Stimulated activated naive B cell treated with anti-CD40 and anti-IgM and Interleukin-4, amounts not matched to agents 10 μg/mL and 1 μg/mL and 100 μg/mL, for 72 hours (primary cell): ENCODE data around the gene OR10H5.
"Not testable (repeated sequence)": the region's sequence is repeated elsewhere in the genome, so short reads cannot be mapped to it uniquely, and the experiment has no call there.

Experiments used
- ATAC-seq, 2 donors: fragments of 150-1000 bp; cut with Tn5 transposase; replicated peaks; 2 replicates each; pipeline ENCODE4 v1.10.0; 2021; ENCODE audit warnings: moderate library complexity in 1 of 2
- DNase-seq: peaks from one replicate; pipeline ENCODE4 v3.0.0; 2021
- H3K27ac Mint-ChIP-seq: one replicate; pipeline ENCODE4 v1.8.0; 2022; ENCODE audit warnings: mild to moderate bottlenecking, mixed read lengths
- H3K27me3 Mint-ChIP-seq, 2 donors: one replicate each; pipeline ENCODE4 v1.8.0; 2022; ENCODE audit warnings: mixed read lengths in 2 of 2
- H3K36me3 Mint-ChIP-seq, 2 donors: one replicate each; pipeline ENCODE4 v1.8.0; 2022; ENCODE audit warnings: mixed read lengths in 2 of 2, mild to moderate bottlenecking in 1 of 2
- H3K4me1 Mint-ChIP-seq, 2 donors: one replicate each; pipeline ENCODE4 v1.8.0; 2022; ENCODE audit warnings: mixed read lengths in 2 of 2, mild to moderate bottlenecking in 1 of 2
- H3K4me3 Mint-ChIP-seq, 2 donors: one replicate each; pipeline ENCODE4 v1.8.0; 2022; ENCODE audit warnings: mild to moderate bottlenecking in 2 of 2, mixed read lengths in 2 of 2, moderate library complexity in 1 of 2
- H3K9me3 Mint-ChIP-seq, 2 donors: one replicate each; pipeline ENCODE4 v1.8.0; 2022; ENCODE audit warnings: mixed read lengths in 2 of 2, mild to moderate bottlenecking in 1 of 2

OR10H5 gene

GRCh38 chr19:15828611-15829305 is 41.3 kb downstream of the OR10H5 start:
- ATAC-seq, H3K4me1 Mint-ChIP-seq, H3K27ac Mint-ChIP-seq, H3K36me3 Mint-ChIP-seq, H3K4me3 Mint-ChIP-seq, DNase-seq, H3K9me3 Mint-ChIP-seq: not testable (repeated sequence)
- H3K27me3 Mint-ChIP-seq = peaks cover 18% of the 10 kb centered on the region in 2 donors

GRCh38 chr19:15829306-15829698 is 41.8 kb downstream of the OR10H5 start:
- Mint-ChIP-seq H3K9me3 (no peaks in the 10 kb centered on the region), H3K4me3 (no peak overlapping the region), H3K27me3 (peaks cover 18% of the 10 kb centered on the region in 2 donors), H3K4me1 (peaks cover 0 to 2% of the 10 kb centered on the region in 2 donors), H3K36me3 (no peaks in the 10 kb centered on the region), H3K27ac (no peak overlapping the region)
- DNase-seq (no peak), ATAC-seq (no peak)

- peaks cover 0 to 2% of the 10 kb centered on the region in 2 donors for H3K4me1 Mint-ChIP-seq
- ATAC-seq (no peak), DNase-seq (no peak)
- H3K36me3 Mint-ChIP-seq = no peaks in the 10 kb centered on the region
- H3K4me3 Mint-ChIP-seq = no peak overlapping the region
- H3K9me3 Mint-ChIP-seq = no peaks in the 10 kb centered on the region
- H3K27ac Mint-ChIP-seq = no peak overlapping the region
- peaks cover 18% of the 10 kb centered on the region in 2 donors for H3K27me3 Mint-ChIP-seq
Observed at GRCh38 chr19:15829786-15830185, 42.3 kb downstream of the OR10H5 start.

GRCh38 chr19:15831626-15832025 is 44.2 kb downstream of the OR10H5 start:
- Mint-ChIP-seq H3K9me3 (no peaks in the 10 kb centered on the region), H3K4me3 (no peak overlapping the region), H3K36me3 (no peaks in the 10 kb centered on the region), H3K4me1 (peaks cover 6 to 8% of the 10 kb centered on the region in 2 donors), H3K27ac (no peak overlapping the region), H3K27me3 (peaks cover 18% of the 10 kb centered on the region in 2 donors)
- no peak for DNase-seq
- ATAC-seq = no peak

GRCh38 chr19:15834232-15834631 is 46.8 kb downstream of the OR10H5 start:
- not testable (repeated sequence) for DNase-seq, ATAC-seq, H3K9me3 Mint-ChIP-seq, H3K27ac Mint-ChIP-seq, H3K4me3 Mint-ChIP-seq, H3K36me3 Mint-ChIP-seq
- Mint-ChIP-seq H3K27me3 (peaks cover 12% of the 10 kb centered on the region in 2 donors), H3K4me1 (peaks cover 9 to 11% of the 10 kb centered on the region in 2 donors)

- not testable (repeated sequence) for ATAC-seq, H3K9me3 Mint-ChIP-seq, H3K36me3 Mint-ChIP-seq, H3K27me3 Mint-ChIP-seq, DNase-seq
- Mint-ChIP-seq H3K4me3 (peak overlapping the region; percentile 88 to 91), H3K4me1 (peaks cover 9 to 11% of the 10 kb centered on the region in 2 donors), H3K27ac (peak overlapping the region; percentile 97)
Observed at GRCh38 chr19:15835565-15836329, 48.3 kb downstream of the OR10H5 start.

- peak; percentile 94 for DNase-seq
- H3K9me3 Mint-ChIP-seq = no peaks in the 10 kb centered on the region
- H3K4me1 Mint-ChIP-seq = peaks cover 9 to 11% of the 10 kb centered on the region in 2 donors
- no peaks in the 10 kb centered on the region for H3K27me3 Mint-ChIP-seq
- H3K4me3 Mint-ChIP-seq = peak overlapping the region; percentile 88 to 91
- no peaks in the 10 kb centered on the region for H3K36me3 Mint-ChIP-seq
- H3K27ac Mint-ChIP-seq = peak overlapping the region; percentile 97
- ATAC-seq = peak; percentile 95
Observed at GRCh38 chr19:15836330-15837220, 49.1 kb downstream of the OR10H5 start.

GRCh38 chr19:15837221-15837731 is 49.8 kb downstream of the OR10H5 start:
- peak overlapping the region; percentile 97 for H3K27ac Mint-ChIP-seq
- no peaks in the 10 kb centered on the region for H3K36me3 Mint-ChIP-seq
- no peaks in the 10 kb centered on the region for H3K9me3 Mint-ChIP-seq
- peaks cover 0 to 3% of the 10 kb centered on the region in 2 donors for H3K27me3 Mint-ChIP-seq
- H3K4me1 Mint-ChIP-seq = peaks cover 9 to 11% of the 10 kb centered on the region in 2 donors
- DNase-seq = no peak
- ATAC-seq = peak; percentile 24 to 26
- H3K4me3 Mint-ChIP-seq = peak overlapping the region; percentile 88 to 91

- no peak overlapping the region for H3K27ac Mint-ChIP-seq
- no peaks in the 10 kb centered on the region for H3K9me3 Mint-ChIP-seq
- peaks cover 0 to 6% of the 10 kb centered on the region in 2 donors for H3K27me3 Mint-ChIP-seq
- DNase-seq = no peak
- no peak overlapping the region for H3K4me3 Mint-ChIP-seq
- H3K4me1 Mint-ChIP-seq = peaks cover 9 to 11% of the 10 kb centered on the region in 2 donors
- no peaks in the 10 kb centered on the region for H3K36me3 Mint-ChIP-seq
- ATAC-seq = no peak
Observed at GRCh38 chr19:15838351-15838750, 50.9 kb downstream of the OR10H5 start.

GRCh38 chr19:15839888-15840287 is 52.4 kb downstream of the OR10H5 start:
- H3K4me1 Mint-ChIP-seq = peaks cover 9 to 11% of the 10 kb centered on the region in 2 donors
- peaks cover 5 to 10% of the 10 kb centered on the region in 2 donors for H3K27me3 Mint-ChIP-seq
- not testable (repeated sequence) for ATAC-seq, H3K27ac Mint-ChIP-seq, H3K9me3 Mint-ChIP-seq, H3K36me3 Mint-ChIP-seq, H3K4me3 Mint-ChIP-seq, DNase-seq

GRCh38 chr19:15840833-15841232 is 53.4 kb downstream of the OR10H5 start:
- H3K4me3 Mint-ChIP-seq = no peak overlapping the region
- no peaks in the 10 kb centered on the region for H3K9me3 Mint-ChIP-seq
- ATAC-seq (no peak), DNase-seq (no peak)
- H3K36me3 Mint-ChIP-seq = no peaks in the 10 kb centered on the region
- no peak overlapping the region for H3K27ac Mint-ChIP-seq
- H3K4me1 Mint-ChIP-seq = peaks cover 7 to 9% of the 10 kb centered on the region in 2 donors
- peaks cover 15 to 20% of the 10 kb centered on the region in 2 donors for H3K27me3 Mint-ChIP-seq

GRCh38 chr19:15841875-15842569 is 54.6 kb downstream of the OR10H5 start:
- no peaks in the 10 kb centered on the region for H3K36me3 Mint-ChIP-seq
- no peak for DNase-seq
- H3K4me3 Mint-ChIP-seq = no peak overlapping the region
- H3K9me3 Mint-ChIP-seq = no peaks in the 10 kb centered on the region
- H3K27me3 Mint-ChIP-seq = peaks cover 24 to 28% of the 10 kb centered on the region in 2 donors
- peaks cover 3 to 5% of the 10 kb centered on the region in 2 donors for H3K4me1 Mint-ChIP-seq
- H3K27ac Mint-ChIP-seq = no peak overlapping the region
- no peak for ATAC-seq

- ATAC-seq = no peak
Observed at GRCh38 chr19:15843203-15843893, 55.9 kb downstream of the OR10H5 start.

More at GRCh38 chr19:15843203-15843893, 55.9 kb downstream of the OR10H5 start:
- Mint-ChIP-seq H3K9me3 (no peaks in the 10 kb centered on the region), H3K4me3 (no peak overlapping the region), H3K4me1 (no peaks in the 10 kb centered on the region), H3K27me3 (peaks cover 27 to 31% of the 10 kb centered on the region in 2 donors), H3K27ac (no peak overlapping the region), H3K36me3 (no peaks in the 10 kb centered on the region)
- DNase-seq = no peak
